ENCODE measurements around the gene MTPN. TPM values are rescaled to one million over a fixed set of nuclear protein-coding genes. Genes with fewer than 3 reads are reported as not detected.

Gene MTPN
- total and polyA plus RNA-seq, 12 donors = 16.7 to 116 (median 86.9) TPM

GRCh38 chr7:135928136-135928535, 49.0 kb downstream of the MTPN start:
- no peak overlapping the region for H3K4me3 ChIP-seq
- intact Hi-C loops (cut with DNase I) = no loop called here
- no peaks in the 10 kb centered on the region for H3K27me3 ChIP-seq
- no peak overlapping the region for H3K27ac ChIP-seq
- TF ChIP-seq POLR2A (IDR thresholded peaks at IDR 0.05) (no peak), CTCF (IDR thresholded peaks at IDR 0.05) (no peak)
- peaks cover 0 to 14% of the 10 kb centered on the region in 2 donors for H3K36me3 ChIP-seq (replicated peaks in 1 of 2)
- H3K9me3 ChIP-seq (replicated peaks in 1 of 3) = no peaks in the 10 kb centered on the region
- peaks cover 0 to 10% of the 10 kb centered on the region in 2 donors for H3K4me1 ChIP-seq (replicated peaks in 1 of 2)
- DNase-seq = no peak

GRCh38 chr7:135925210-135925609, 51.9 kb downstream of the MTPN start:
- H3K4me1 ChIP-seq (replicated peaks in 1 of 2) = peaks cover 0 to 3% of the 10 kb centered on the region in 2 donors
- no peak overlapping the region for H3K4me3 ChIP-seq
- no peak overlapping the region for H3K27ac ChIP-seq
- 78 to 82% (median 79%) methylated on average over 3 of the region's 3 CpGs for WGBS, 4 donors
- no peaks in the 10 kb centered on the region for H3K9me3 ChIP-seq (replicated peaks in 1 of 3)
- peaks cover 0 to 14% of the 10 kb centered on the region in 2 donors for H3K36me3 ChIP-seq (replicated peaks in 1 of 2)
- H3K27me3 ChIP-seq = no peaks in the 10 kb centered on the region
- TF ChIP-seq CTCF (IDR thresholded peaks at IDR 0.05) (no peak), POLR2A (IDR thresholded peaks at IDR 0.05) (no peak)
- no peak for DNase-seq
- intact Hi-C loops (cut with DNase I) = no loop called here

GRCh38 chr7:135924302-135924701, 52.9 kb downstream of the MTPN start:
- no peak overlapping the region for H3K27ac ChIP-seq
- H3K9me3 ChIP-seq (replicated peaks in 1 of 3) = no peaks in the 10 kb centered on the region
- peaks cover 0 to 3% of the 10 kb centered on the region in 2 donors for H3K4me1 ChIP-seq (replicated peaks in 1 of 2)
- no peak for DNase-seq
- H3K36me3 ChIP-seq (replicated peaks in 1 of 2) = peaks cover 0 to 14% of the 10 kb centered on the region in 2 donors
- WGBS, 4 donors = 82 to 91% (median 86%) methylated on average over 3 of the region's 3 CpGs
- H3K4me3 ChIP-seq = no peak overlapping the region
- no peaks in the 10 kb centered on the region for H3K27me3 ChIP-seq
- no peak for TF ChIP-seq POLR2A (IDR thresholded peaks at IDR 0.05)
- no peak for TF ChIP-seq CTCF (IDR thresholded peaks at IDR 0.05)
- intact Hi-C loops (cut with DNase I) = no loop called here

GRCh38 chr7:135922263-135922662, 54.9 kb downstream of the MTPN start:
- Histone ChIP-seq H3K9me3 (replicated peaks in 1 of 3) (no peaks in the 10 kb centered on the region), H3K4me3 (no peak overlapping the region), H3K27ac (no peak overlapping the region), H3K27me3 (no peaks in the 10 kb centered on the region), H3K4me1 (replicated peaks in 1 of 2) (peaks cover 0 to 3% of the 10 kb centered on the region in 2 donors), H3K36me3 (replicated peaks in 1 of 2) (peaks cover 0 to 2% of the 10 kb centered on the region in 2 donors)
- TF ChIP-seq CTCF (IDR thresholded peaks at IDR 0.05) = no peak
- TF ChIP-seq POLR2A (IDR thresholded peaks at IDR 0.05) = no peak
- no peak for DNase-seq
- WGBS, 4 donors = 96 to 97% (median 96%) methylated on average over 3 of the region's 3 CpGs
- intact Hi-C loops (cut with DNase I) = no loop called here
